HEK293 (cell line): ENCODE data around the gene EIF4E3.

ENCODE experiments used
- CTCF ChIA-PET: fragments of 350-600 bp; formaldehyde crosslinking; extraction: SDS; loops from one replicate; lab custom pipeline; 2021; ENCODE audit warnings: antibody characterized with exemption; lab: Yijun Ruan, JAX
- POLR2A ChIA-PET: fragments of 300-600 bp; formaldehyde crosslinking; extraction: SDS; loops from one replicate; lab custom pipeline; 2020; ENCODE audit warnings: antibody characterized with exemption, inconsistent platforms; lab: Yijun Ruan, JAX
- H3K27ac ChIP-seq: fragments of 200-500 bp; sonication (Bioruptor generic); 2 replicates; pipeline ENCODE4 v1.5.1; 2014; ENCODE audit warnings: low read depth, low read length, control low read depth, inconsistent platforms; ENCODE audit errors: extremely low read depth
- H3K36me3 ChIP-seq, 2 experiments: fragments of 200-500 bp in 1 of 2; sonication (Bioruptor generic) in 1 of 2; 1 replicate in 1 of 2; 2 replicates in 1 of 2; pipeline ENCODE4 v1.5.1; 2014 to 2017; ENCODE audit warnings: inconsistent platforms in 2 of 2, low read length in 2 of 2; ENCODE audit not compliant: control insufficient read depth in 2 of 2, insufficient read depth in 1 of 2
- H3K4me1 ChIP-seq: fragments of 200-500 bp; sonication (Bioruptor generic); 2 replicates; pipeline ENCODE4 v1.5.1; 2014; ENCODE audit warnings: mild to moderate bottlenecking, low read length, inconsistent platforms; ENCODE audit not compliant: control insufficient read depth, insufficient read depth
- H3K4me3 ChIP-seq: 2 replicates; pipeline ENCODE4 v1.5.1; 2011; ENCODE audit warnings: low read depth, mild to moderate bottlenecking, control low read depth, low read length, moderate library complexity
- H3K9me3 ChIP-seq: fragments of 200-500 bp; sonication (Bioruptor generic); 2 replicates; pipeline ENCODE4 v1.5.1; 2014; ENCODE audit warnings: low read depth, low read length, inconsistent platforms; ENCODE audit not compliant: control insufficient read depth, insufficient read depth
- ATF2 ChIP-seq: fragments of 450-650 bp; formaldehyde crosslinking; IDR thresholded peaks from 2 replicates; pipeline ENCODE4 v1.5.1; 2016; ENCODE audit warnings: missing biosample characterization, missing genetic modification characterization, low read depth
- HIC1 ChIP-seq: fragments of 450-650 bp; formaldehyde crosslinking; IDR thresholded peaks from 2 replicates; pipeline ENCODE4 v1.5.1; 2016; ENCODE audit warnings: missing biosample characterization, missing genetic modification characterization
- ZBTB10 ChIP-seq: fragments of 450-650 bp; formaldehyde crosslinking; IDR thresholded peaks from 2 replicates; pipeline ENCODE4 v1.5.1; 2016; ENCODE audit warnings: missing biosample characterization, missing genetic modification characterization
- ZBTB11 ChIP-seq: fragments of 450-650 bp; formaldehyde crosslinking; conservative IDR thresholded peaks from 2 replicates; pipeline ENCODE4 v1.5.1; 2016; ENCODE audit warnings: low read depth, missing biosample characterization, missing genetic modification characterization
- ZFP69B ChIP-seq: fragments of 450-650 bp; formaldehyde crosslinking; IDR thresholded peaks from 2 replicates; pipeline ENCODE4 v1.5.1; 2016; ENCODE audit warnings: missing biosample characterization, missing genetic modification characterization
- ZNF121 ChIP-seq: fragments of 450-650 bp; formaldehyde crosslinking; IDR thresholded peaks from 2 replicates; pipeline ENCODE4 v1.5.1; 2016; ENCODE audit warnings: missing biosample characterization, missing genetic modification characterization
- ZNF133 ChIP-seq: fragments of 450-650 bp; formaldehyde crosslinking; IDR thresholded peaks from 2 replicates; pipeline ENCODE4 v1.5.1; 2016; ENCODE audit warnings: missing biosample characterization, missing genetic modification characterization
- ZNF2 ChIP-seq: fragments of 450-650 bp; formaldehyde crosslinking; IDR thresholded peaks from 2 replicates; pipeline ENCODE4 v1.5.1; 2016; ENCODE audit warnings: missing biosample characterization, missing genetic modification characterization
- ZNF214 ChIP-seq: fragments of 450-650 bp; formaldehyde crosslinking; IDR thresholded peaks from 2 replicates; pipeline ENCODE4 v1.5.1; 2017; ENCODE audit warnings: missing biosample characterization, mild to moderate bottlenecking, missing genetic modification characterization, borderline replicate concordance
- ZNF221 ChIP-seq: fragments of 450-650 bp; formaldehyde crosslinking; IDR thresholded peaks from 2 replicates; pipeline ENCODE4 v1.5.1; 2017; ENCODE audit warnings: missing biosample characterization, missing genetic modification characterization, borderline replicate concordance
- ZNF223 ChIP-seq: fragments of 450-650 bp; formaldehyde crosslinking; IDR thresholded peaks from 2 replicates; pipeline ENCODE4 v1.5.1; 2016; ENCODE audit warnings: missing biosample characterization, missing genetic modification characterization
- ZNF23 ChIP-seq: fragments of 450-650 bp; formaldehyde crosslinking; IDR thresholded peaks from 2 replicates; pipeline ENCODE4 v1.5.1; 2016; ENCODE audit warnings: missing biosample characterization, missing genetic modification characterization, borderline replicate concordance
- ZNF248 ChIP-seq: fragments of 450-650 bp; formaldehyde crosslinking; IDR thresholded peaks from 2 replicates; pipeline ENCODE4 v1.5.1; 2017; ENCODE audit warnings: missing biosample characterization, missing genetic modification characterization
- ZNF366 ChIP-seq: fragments of 450-650 bp; formaldehyde crosslinking; conservative IDR thresholded peaks from 2 replicates; pipeline ENCODE4 v1.5.1; 2016; ENCODE audit warnings: missing biosample characterization, missing genetic modification characterization
- ZNF433 ChIP-seq: fragments of 450-650 bp; formaldehyde crosslinking; IDR thresholded peaks from 2 replicates; pipeline ENCODE4 v1.5.1; 2016; ENCODE audit warnings: missing biosample characterization, missing genetic modification characterization, low read depth
- ZNF645 ChIP-seq: fragments of 450-650 bp; formaldehyde crosslinking; IDR thresholded peaks from 2 replicates; pipeline ENCODE4; 2016; ENCODE audit warnings: missing biosample characterization, missing genetic modification characterization
- ZNF704 ChIP-seq: fragments of 450-650 bp; formaldehyde crosslinking; IDR thresholded peaks from 2 replicates; pipeline ENCODE4 v1.5.1; 2016; ENCODE audit warnings: missing biosample characterization, missing genetic modification characterization
- ZNF768 ChIP-seq: fragments of 450-650 bp; formaldehyde crosslinking; IDR thresholded peaks from 2 replicates; pipeline ENCODE4 v1.5.1; 2018; ENCODE audit warnings: missing biosample characterization, mild to moderate bottlenecking, missing genetic modification characterization
- ZNF791 ChIP-seq: fragments of 450-650 bp; formaldehyde crosslinking; IDR thresholded peaks from 2 replicates; pipeline ENCODE4 v1.5.1; 2016; ENCODE audit warnings: missing biosample characterization, missing genetic modification characterization

EIF4E3 gene

DNA sequence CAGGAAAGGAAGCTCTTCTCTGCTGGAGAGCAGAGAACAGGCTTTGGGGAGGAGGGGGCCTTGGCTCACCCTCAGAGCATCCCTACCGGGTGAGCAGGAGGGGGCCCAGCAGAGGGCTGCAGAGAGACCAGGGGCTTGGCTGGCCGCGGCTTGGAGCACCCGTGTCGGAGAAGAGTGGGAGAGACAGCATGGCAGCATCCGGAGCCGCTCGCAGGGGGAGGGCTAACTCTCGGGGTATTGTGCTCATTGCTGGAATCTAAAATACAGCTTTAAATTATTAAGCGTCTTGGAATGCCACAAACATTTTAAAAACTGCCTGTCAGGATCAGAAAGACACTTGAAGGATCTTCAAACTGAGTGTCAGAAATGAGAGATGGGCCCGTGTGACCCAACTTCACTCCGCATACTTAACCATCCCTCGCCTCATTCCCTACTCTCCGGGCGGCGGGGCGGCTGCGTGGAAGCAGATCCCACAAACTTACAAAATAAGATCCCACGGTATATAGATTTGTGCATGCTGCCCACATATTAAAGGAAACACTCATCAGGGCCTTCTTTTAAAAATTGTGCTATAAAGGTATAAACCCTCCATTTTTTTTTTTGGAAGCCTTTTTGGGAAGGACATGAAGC, 53.9 kb downstream of the EIF4E3 start:
- no peaks in the 10 kb centered on the region for H3K4me1 ChIP-seq
- POLR2A ChIA-PET, result no interaction called here
- TF ChIP-seq ZFP69B (tag by site-specific recombination) (no peak), ZNF2 (tag by site-specific recombination) (no peak)
- H3K4me3 ChIP-seq, result no peak overlapping the region
- no peaks in the 10 kb centered on the region for H3K36me3 ChIP-seq
- H3K27ac ChIP-seq, result no peak overlapping the region
- CTCF ChIA-PET, result no interaction called here
- no peaks in the 10 kb centered on the region for H3K9me3 ChIP-seq

DNA sequence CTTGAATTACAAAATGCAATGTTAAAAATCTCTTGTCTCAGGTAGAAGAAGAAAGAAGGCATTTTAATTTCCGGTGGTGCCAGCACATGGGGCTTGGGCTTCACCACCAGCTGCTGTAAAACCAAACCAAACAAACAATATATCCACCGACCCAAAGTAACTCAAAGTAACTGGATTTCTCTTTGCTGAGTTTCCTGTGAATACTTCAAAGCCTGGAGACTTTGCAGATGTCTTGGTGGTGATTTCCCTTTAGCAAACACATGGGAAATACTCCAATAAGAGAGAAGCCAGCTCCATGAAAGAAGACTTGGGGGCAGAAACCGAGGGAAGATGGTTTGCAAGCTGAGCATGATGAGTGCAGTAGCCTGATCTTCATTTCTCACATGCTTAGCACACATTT, 62.6 kb downstream of the EIF4E3 start:
- Histone ChIP-seq H3K36me3 (no peaks in the 10 kb centered on the region), H3K9me3 (no peaks in the 10 kb centered on the region), H3K4me3 (no peak overlapping the region), H3K27ac (no peak overlapping the region), H3K4me1 (peaks cover 4% of the 10 kb centered on the region; the same call in 1 of the 2 replicates)
- ChIA-PET CTCF (interaction anchor here (1.1 kb wide), 1 partner anchor 19 kb away, joined by 5 read pairs; no protein-coding TSS in a partner anchor), POLR2A (no interaction called here)
- TF ChIP-seq ZNF133 (tag by site-specific recombination), result no peak
- TF ChIP-seq ZNF704 (tag by site-specific recombination), result no peak
- no peak for TF ChIP-seq ZBTB11
- no peak for TF ChIP-seq ZNF23 (tag by site-specific recombination)
- no peak for TF ChIP-seq ZNF433
- no peak for TF ChIP-seq ZNF223 (tag by site-specific recombination)
- TF ChIP-seq ZNF645 (tag by site-specific recombination), result no peak

GRCh38 chr3:71662056-71662455, 63.1 kb downstream of the EIF4E3 start:
- no peak overlapping the region for H3K27ac ChIP-seq
- H3K4me1 ChIP-seq, result peaks cover 4% of the 10 kb centered on the region; the same call in 1 of the 2 replicates
- no peak overlapping the region for H3K4me3 ChIP-seq
- POLR2A ChIA-PET, result no interaction called here
- CTCF ChIA-PET, result interaction anchor here (1.1 kb wide), 1 partner anchor 19 kb away, joined by 5 read pairs; no protein-coding TSS in a partner anchor
- no peaks in the 10 kb centered on the region for H3K9me3 ChIP-seq
- no peaks in the 10 kb centered on the region for H3K36me3 ChIP-seq
- TF ChIP-seq ZNF221 (no peak), ZNF791 (tag by site-specific recombination) (no peak), ZNF248 (no peak), ZNF23 (tag by site-specific recombination) (no peak), ZBTB10 (no peak), ZNF768 (tag by site-specific recombination) (no peak), ZNF214 (tag by site-specific recombination) (no peak), ZNF121 (tag by site-specific recombination) (no peak), ZNF366 (tag by site-specific recombination) (no peak), ATF2 (tag by site-specific recombination) (no peak), HIC1 (no peak)
